NK-92 treated with Interleukin-12 subunit alpha and Interleukin-12 subunit beta, amount 100 ng/mL, for 24 hours (cell line): ENCODE data around the gene ASPHD1.
"Not testable (repeated sequence)": the region's sequence is repeated elsewhere in the genome, so short reads cannot be mapped to it uniquely, and the experiment has no call there.

ENCODE experiments used
- DNase-seq: peaks from one replicate; lab custom pipeline; 2025; lab: John Stamatoyannopoulos, UW

ASPHD1 gene

DNA sequence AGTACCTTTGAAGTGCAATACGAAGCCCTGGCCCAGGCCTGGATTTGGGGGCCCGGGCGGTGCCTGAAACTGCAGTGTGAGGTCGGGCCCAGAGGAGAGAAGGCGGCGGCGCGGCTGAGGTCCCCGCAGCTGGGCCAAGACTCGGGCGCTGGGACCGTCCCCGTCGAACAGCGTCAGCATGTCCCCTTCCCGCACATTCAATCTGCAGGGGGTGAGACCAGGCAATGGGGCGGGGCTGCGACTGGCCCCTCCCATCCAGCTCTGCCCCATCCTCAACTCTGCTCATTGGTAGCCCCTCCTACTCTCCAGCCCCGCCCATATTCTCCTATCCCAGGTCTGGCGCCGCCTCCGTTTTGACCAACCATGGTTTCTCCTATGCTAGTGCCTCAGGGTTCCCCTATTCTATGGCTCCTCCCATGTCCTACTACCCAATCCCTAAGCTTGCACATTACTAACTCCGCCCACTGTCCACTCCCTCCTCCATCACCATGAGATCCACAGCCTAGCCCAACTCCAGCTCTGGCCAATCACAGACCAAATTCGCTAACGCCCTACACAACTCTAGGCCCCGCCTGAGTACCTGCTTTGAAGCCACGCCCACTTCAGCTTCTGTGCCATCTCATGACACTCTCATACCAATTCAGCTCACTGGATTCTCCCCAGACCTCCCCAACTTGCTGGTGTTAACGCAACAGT, 22.9 kb upstream of the ASPHD1 start:
- DNase-seq = no peak

DNA sequence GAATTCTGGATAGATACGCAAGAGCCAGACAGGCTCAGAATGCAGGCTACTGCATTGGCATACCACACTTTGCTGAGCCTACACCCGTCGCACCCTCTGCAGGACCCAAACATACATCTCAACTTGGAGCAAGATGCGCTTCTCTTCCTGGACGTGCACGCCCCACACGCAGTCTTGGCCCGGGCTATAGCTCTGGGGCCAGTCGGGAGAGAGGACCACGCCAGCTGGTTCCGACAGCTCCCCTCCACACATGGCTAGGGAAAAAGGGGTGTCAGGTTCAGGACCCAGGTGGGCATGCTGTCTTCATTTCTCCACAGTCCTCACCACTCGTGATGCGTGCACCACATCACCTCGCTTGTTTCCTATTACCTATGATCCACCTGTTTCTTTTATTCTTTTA, 22.1 kb upstream of the ASPHD1 start:
- DNase-seq = no peak

DNA sequence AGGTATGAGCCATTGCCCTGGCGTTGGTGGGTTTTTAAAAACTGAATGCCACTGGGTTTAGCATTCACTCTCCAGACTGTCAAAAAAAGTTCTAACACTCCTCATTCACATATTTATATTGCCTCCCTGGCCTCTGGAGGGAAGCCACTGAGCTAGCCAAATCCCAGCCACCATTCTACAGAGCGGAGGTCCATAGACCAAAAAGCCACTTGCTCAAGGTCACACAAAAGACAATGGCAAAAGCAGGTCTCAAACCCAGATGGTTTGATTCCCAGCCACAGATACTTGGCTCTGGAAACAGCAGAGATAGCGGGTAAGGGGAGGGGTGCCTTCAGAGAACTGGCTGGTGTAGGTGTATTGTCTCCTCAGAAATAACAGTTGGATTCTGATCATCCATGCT, 19.2 kb upstream of the ASPHD1 start:
- no peak for DNase-seq

DNA sequence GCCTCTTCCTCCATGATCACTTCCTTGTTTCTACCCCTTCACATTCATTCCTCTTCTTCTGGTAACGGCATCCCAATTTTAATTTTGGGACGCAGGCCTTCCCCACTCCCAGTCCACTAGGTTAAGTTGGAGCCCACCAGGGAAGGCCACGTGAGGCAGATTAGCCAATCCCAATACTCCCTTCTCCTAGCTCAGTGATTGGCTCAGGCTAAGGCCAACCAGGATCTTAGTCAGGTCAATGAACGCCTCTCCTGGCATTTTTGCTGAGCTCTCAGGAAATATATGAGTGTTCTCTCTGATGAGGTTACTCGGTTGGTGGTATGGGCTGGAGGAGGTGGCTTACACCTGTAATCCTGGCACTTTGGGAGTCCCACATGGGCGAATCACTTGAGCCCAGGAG, 16.3 kb upstream of the ASPHD1 start:
- DNase-seq = no peak

DNA sequence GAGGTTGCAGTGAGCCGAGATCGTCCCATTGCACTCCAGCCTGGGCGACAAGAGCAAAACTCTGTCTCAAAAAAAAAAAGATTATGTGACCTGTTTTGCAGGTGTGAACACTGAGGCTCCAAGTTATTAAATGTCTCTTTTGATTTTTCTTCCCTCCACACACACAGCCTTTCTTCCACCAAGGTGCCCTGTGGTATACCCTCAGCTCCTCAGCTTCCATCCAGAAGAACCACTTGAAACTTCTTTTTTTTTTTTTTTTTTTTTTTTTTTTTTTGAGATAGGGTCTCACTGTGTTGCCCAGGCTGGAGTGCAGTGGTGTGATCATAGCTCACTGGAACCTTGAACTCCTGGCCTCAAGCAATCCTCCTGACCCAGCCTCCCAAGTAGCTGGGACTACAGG, 10.9 kb upstream of the ASPHD1 start:
- not testable (repeated sequence) for DNase-seq

DNA sequence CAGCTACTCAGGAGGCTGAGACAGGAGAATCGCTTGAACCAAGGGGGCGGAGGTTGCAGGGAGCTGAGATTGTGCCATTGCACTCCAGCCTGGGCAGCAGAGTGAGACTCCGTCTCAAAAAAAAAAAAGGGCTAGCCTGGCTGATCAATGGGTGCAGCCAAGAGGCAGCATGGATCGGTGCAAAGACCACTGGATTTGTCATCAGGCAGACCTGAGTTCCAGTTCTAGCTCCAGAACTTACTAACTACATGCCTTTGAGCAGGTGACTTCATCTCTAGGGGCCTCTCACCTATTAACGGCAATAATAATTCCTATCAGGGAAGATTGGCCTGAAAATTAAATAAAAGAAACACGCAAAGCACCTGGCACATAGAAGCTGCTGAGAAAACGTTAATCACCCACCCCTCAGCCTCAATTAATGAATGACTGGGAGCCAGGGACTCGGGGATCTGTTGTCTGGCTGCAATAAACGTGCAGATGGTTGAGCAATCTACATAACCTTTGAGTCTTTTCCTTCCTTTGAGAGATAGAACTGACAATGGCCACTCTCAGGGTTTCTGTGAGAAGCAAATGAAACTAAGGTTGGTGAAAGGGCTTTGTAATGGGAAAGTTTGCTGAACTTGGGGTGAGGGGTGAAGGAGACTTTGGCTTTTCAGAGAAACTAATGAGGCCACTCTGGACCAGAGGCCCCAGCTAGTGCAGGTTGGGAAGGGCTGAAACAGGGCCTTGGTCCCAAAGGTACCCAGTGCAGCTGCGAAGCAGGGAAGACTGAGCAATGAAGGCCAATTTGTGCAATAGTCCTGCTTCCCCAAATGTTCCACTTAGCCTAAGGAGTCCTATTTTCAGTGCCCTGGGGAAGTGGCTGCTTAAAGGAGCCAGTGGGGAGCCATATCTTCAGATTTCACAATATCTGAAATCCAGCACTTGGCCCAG, 8.5 kb upstream of the ASPHD1 start:
- DNase-seq = no peak

DNA sequence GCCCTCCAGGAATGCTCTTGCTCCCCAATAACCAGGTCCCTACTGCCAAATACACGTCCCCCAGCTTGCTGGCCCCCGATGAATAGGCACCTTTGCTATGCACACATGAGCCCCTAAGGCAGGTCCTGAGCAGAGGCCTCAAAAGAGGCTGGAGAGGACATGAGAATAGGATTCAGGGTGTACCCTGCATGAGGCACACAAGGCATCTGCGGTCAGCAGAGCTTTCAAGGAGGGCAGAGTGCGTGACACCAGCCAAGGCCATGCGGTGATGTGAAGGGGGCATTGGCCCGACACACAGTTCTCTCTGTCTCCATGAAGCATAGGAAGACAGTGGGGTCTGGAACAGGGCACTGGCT, 7.9 kb upstream of the ASPHD1 start:
- DNase-seq = no peak

DNA sequence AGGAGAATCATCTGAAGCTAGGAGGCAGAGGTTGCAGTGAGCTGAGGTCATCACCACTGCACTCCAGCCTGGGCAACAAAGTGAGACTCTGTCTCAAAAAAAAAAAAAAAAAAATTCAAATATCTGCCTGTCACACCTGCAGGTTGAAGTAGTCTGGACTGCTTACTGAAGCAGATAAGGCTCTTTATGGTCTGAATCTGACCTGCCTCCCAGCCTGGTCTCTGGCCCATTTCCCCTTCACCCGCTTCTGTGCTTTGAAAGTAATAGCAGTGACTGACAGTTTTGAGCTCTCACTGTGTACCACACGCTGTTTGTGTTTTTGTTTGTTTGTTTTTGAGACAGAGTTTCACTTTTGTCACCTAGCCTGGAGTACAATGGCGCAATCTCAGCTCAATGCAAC, 6.7 kb upstream of the ASPHD1 start:
- no peak for DNase-seq

DNA sequence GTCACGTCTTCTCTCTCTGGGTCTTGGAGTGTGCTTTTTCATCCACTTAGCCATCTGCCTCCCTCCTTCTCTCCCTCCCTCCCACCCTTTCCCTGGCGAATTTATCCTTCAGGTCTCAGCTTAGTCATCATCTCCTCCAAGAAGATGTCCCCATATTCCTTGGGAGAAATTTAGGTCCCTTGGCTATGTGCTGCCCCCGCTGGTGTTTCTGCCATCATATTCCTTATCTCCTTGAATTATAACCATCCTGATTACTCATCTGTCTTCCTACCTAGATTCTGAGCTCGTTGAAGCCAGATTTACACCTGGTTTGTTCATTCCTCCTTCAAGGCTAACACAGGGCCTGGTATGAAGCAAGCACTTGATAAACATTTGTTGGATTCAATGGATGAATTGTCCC, 5.9 kb upstream of the ASPHD1 start:
- DNase-seq = no peak

DNA sequence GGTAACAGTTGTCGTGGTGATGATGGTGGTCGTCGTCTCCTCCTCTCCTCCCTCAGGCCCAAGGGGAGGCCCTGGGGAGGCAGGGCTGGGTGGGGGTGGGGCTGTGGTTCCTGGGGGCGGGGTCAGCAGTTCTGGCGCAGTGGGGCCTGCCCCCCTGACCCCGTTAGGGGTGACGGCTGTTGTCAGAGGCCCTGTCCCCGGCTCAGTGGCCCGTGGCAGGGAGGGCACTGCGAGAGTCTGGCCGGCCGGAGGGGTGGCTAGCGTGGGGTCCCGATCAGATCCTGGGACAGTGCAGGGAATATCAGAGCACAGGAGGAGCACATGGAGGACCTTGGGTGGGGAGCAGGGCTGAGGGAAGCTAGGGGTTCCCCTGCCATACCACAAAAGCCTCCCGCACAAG, 3.4 kb upstream of the ASPHD1 start:
- no peak for DNase-seq

DNA sequence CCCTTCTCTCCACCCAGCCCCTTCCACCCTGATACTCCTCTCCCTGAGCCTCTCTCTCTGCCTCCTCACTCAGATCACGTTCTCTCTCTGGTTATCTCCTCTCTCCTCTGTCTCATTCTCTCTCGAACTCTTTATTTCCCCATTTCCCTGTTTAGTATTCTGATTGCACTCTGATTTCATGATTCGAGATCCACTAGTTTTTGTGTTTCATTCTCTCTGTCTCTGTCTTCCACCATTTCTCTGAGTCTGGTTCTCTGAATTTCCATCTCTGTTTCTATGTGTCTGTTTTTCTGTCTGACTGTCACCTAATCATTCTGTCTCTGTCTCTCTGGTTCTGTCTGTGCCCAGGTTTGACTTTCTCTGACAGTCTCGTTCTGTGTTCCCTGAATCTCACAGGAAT, 3.0 kb upstream of the ASPHD1 start:
- no peak for DNase-seq

DNA sequence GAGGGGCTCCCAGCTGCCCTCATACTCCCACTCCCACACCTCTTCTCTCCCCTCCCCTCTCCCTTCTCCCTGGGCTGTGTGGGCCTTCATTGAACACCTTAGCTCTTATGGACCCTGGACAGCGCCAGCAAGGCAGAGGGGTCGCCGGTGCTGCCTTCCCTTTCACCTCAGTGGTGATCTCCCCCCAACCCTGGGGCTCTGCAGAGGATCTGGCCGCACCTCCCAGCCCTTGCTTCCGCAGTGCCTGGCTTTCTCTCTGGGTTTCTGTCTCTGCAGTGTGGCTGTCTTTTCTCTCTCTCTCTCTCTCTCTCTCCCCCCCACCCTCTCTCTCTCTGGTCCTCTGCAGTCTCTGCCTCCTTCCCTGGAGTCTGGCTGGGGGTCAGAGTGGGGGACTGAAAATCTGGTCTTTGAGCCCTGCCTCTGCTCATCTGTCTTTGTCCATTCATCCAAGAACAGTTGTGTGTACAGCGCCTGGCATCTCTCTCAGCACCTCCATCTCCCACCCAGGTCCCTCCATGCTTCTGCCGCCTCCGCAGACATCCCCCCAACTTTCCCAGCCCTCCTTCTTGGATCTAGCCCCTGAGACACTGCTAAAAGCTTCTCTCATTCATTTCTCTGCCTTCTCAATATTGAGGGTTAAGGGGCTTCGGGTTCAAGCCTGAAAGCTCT, 2.0 kb upstream of the ASPHD1 start:
- DNase-seq = no peak

DNA sequence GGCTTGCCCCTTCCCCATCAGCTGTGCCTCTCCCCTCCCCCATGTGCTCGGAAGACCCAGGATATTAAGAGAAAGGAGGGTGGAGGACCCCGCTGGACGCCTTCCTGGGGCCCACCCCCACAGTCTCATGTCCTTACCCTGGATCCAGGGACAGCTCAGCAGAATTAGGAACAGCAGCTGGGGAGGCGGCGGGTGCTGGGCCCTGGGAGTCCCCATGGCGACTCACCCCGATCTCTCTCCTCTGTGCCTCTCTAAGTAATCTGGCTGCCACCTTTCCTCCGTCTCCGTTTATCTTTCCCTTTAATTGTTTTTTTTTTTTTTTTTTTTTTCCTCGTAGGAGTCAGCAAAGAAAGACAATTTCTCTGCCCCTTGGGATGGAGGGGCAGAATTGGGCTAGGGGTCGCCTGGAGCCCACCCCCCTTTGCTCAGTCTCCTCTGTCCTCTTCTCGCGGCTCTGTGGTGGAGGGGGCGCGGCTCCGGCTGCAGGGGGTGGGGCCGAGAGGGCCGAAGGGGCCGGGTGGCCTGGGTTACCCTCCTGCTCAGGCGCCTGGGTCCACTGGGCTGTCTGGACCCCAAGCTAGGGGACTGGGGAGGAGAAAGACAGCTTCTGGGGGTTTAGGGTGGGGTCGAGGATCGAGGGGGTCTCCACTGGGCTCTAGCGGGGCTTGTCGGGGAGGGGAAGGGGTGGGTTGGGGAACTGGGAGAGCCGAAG, 1.3 kb upstream of the ASPHD1 start:
- no peak for DNase-seq

DNA sequence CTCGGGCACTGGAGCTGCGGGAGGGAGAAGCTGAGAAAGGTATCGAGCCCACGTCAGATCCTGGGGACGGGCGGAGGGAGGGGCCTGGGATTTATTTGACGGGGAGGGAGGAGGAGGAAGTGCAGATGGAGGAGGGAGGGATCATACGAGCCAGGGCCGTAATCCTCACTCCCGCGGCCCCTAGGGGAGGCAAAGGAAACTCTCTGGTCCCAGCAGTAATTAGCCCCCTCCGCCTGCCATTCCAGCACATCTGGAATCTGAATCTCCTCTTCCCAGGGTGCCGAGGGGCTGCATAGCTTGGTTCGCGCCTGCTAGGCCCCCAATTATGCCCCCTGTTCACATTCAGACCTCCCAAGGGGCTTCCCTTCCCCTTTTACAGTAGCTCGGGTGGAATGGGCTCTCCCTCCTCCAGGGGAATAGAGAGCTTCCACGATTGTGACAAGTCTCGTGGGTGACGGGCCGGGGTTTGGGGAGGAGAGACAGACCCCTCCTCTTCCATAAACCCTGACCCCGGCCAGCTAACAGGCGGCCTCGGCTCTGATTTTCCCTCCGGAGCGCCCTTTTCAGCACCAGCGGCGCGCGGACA, 679 bp upstream of the ASPHD1 start, which contains the start of gene SEZ6L2:
TSS of gene SEZ6L2 (minus strand) at position 35 of the 586 bp plus-strand sequence. CDS start 531 bp downstream, outside the sequence.
- DNase-seq = no peak

DNA sequence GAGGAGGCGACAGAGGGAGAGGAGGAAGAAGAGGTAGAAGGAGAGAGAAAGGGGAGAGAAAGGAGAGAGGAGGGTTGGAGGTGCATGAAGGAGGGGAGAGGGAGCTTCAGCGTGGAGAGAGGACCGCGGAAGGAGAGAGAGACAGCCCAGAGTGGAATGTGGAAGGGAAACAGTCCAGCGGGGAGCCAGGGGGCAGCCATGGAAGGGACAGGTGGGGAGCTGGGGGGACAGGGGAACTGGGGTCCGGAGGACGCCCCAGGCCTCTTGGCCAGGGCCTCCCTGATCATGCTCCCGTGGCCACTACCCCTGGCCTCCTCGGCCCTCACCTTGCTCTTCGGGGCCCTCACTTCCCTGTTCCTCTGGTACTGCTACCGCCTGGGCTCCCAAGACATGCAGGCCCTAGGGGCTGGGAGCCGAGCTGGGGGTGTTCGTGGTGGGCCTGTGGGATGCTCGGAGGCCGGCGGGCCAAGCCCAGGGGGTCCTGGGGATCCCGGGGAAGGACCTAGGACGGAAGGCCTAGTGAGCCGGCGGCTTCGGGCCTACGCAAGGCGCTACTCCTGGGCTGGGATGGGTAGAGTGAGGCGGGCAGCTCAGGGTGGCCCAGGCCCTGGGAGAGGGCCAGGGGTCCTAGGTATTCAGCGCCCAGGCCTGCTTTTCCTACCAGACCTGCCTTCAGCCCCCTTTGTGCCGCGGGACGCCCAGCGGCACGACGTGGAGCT, 759 bp downstream of the ASPHD1 start:
- no peak for DNase-seq

DNA sequence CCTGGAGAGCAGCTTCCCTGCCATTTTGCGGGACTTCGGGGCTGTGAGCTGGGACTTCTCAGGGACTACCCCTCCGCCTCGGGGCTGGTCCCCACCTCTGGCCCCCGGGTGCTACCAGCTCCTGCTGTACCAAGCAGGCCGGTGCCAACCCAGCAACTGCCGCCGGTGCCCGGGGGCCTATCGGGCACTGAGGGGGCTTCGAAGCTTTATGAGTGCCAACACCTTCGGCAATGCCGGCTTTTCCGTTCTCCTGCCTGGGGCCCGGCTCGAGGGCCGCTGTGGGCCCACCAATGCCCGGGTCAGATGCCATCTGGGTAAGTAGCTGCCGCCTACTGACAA, 1.3 kb downstream of the ASPHD1 start:
- DNase-seq = no peak

DNA sequence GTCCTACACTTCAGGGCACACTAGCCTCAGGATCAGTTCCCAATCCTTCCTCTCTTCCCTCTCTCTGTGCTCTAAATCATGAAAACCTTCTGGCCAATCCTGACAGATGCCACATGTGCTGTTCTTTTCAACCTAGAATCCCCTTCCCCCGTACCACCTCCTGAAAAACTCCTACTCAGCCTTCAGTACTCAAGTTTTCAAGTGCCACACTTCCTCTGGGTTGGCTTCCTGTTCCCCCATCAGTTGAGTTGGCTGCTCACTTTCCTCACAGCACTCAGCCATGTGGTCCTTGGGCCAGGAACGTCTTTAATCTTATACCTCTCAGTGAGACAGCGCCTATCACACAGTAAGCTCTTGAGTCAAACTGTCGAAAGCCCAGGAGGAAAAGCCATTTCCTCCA, 3.3 kb downstream of the ASPHD1 start:
- no peak for DNase-seq

DNA sequence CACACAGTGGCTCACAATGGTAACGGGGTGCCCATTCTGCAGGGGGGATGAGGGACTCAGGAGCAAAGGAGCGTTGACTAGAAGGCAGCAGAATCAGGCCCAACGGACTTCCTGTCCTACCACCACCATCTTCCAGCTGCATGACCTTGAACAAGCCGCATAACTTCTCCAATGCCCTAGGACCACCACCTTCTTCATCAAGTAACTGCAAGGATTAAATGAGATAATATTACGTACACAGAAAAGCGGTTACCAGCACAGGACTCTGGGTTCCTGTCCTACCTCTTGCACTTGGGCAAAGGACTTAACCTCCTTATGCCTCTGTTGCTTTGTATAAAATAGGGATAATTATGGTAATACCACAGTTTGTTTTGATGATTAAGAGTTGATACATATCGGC, 4.7 kb downstream of the ASPHD1 start:
- no peak for DNase-seq

DNA sequence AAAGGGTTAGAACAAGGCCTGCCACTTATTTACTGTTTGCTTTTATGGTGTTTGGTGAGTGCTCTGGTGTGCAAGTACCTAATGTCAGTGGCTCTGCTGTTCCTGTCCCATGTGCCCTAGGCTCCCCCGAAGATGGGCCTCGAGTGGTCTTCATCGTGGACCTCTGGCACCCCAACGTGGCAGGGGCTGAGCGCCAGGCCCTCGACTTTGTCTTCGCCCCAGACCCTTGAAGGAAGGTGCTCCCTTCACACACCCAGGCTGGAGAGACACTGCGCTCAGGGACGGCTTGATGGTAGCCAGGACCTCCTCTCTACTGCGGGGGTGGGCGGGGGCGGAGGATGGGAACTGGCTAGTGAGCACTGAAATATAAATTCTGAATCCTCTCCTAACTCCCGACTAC, 5.4 kb downstream of the ASPHD1 start:
- DNase-seq = no peak

DNA sequence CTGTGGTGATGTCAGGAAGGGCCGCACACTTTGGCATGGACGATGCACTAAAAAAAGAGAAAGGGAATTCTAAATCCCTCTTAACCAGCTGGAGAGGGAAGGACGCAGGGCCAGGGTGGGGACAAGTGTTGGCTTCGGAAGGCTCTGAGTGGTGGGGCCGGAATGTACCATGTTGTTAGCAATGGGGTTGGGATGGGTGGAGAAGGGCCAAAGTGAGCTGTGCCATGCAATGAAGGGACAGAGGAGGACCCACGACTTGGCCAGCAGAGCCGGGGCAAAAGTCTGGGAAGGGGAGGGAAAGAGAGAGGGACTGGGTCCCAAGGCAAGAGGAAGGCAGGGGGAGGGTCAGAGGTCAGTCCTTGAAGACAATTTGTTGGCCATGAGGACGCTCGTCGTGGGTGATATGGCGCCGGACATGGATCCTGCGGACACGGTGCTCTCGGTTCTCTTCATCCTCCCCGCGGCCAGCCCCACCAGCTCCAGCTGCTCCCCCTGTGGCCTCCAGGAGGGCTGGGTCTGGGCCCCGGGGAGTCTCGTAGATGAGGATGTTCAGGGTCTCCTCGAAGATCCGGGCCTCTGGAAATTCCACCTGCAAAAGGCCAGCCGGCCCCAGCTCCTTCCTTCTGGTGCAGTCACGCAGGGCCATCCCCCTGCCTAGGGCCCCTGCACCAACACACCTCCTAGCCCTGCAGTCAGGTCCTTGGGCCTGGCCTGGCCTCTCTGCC, 6.4 kb downstream of the ASPHD1 start:
- DNase-seq = no peak

DNA sequence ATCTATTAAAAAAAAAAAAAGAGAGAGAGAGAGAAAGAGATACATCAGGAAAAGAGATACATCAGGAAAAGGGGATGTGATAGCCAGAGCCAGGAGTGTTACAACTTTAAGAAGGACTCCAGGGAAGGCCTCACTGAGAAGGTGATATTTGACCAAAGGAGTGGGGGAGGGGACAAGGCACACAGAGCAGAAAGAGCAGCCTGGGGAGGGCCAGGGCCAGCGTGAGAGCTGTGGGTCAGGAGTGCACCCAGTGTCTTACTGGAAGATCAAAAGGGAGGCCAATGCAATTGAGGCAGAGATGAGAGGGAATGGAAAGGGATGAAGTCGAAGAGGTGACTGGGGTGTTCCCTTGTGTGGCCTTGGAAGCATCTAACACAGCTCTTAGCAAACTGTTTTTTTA, 7.7 kb downstream of the ASPHD1 start:
- no peak for DNase-seq
